Measurements from ENCODE around the gene RBM17. TPM values are rescaled to one million over a fixed set of nuclear protein-coding genes. Genes with fewer than 3 reads are reported as not detected.

RBM17 gene
- total RNA-seq, 1 donor from 2014 or later = 112 TPM

DNA sequence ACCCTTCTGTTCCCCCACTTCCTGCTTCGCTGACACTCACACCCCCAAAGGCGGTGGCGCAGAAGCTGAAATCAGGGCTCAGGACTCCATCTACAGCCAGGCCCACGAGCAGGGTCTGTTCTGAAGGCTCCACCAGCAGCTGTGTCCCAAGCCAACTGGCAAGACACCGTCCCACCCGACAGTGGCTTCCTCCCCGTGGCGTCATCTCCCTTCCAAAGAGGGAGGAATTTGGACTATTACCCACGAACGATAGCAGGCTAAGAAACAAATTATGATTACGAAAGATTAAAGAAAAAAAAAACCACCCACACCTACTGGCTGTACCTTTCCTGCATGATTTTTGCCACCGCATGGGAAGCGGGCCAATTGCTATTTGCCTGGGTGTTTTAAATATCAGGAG, 54.3 kb downstream of the RBM17 start:
- H3K27ac Mint-ChIP-seq = no peak overlapping the region
- no peaks in the 10 kb centered on the region for H3K36me3 Mint-ChIP-seq
- H3K4me3 Mint-ChIP-seq = peak overlapping the region; percentile 67
- TF ChIP-seq, protein P1, sequence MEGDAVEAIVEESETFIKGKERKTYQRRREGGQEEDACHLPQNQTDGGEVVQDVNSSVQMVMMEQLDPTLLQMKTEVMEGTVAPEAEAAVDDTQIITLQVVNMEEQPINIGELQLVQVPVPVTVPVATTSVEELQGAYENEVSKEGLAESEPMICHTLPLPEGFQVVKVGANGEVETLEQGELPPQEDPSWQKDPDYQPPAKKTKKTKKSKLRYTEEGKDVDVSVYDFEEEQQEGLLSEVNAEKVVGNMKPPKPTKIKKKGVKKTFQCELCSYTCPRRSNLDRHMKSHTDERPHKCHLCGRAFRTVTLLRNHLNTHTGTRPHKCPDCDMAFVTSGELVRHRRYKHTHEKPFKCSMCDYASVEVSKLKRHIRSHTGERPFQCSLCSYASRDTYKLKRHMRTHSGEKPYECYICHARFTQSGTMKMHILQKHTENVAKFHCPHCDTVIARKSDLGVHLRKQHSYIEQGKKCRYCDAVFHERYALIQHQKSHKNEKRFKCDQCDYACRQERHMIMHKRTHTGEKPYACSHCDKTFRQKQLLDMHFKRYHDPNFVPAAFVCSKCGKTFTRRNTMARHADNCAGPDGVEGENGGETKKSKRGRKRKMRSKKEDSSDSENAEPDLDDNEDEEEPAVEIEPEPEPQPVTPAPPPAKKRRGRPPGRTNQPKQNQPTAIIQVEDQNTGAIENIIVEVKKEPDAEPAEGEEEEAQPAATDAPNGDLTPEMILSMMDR (IDR thresholded peaks at IDR 0.05; ENCODE audit: unreplicated experiment) = no peak
- H3K9me3 Mint-ChIP-seq = no peaks in the 10 kb centered on the region
- H3K4me1 Mint-ChIP-seq = peaks cover 19% of the 10 kb centered on the region
- H3K27me3 Mint-ChIP-seq (ENCODE audit: low read depth) = peaks cover 42% of the 10 kb centered on the region
- no peak for DNase-seq (ENCODE audit: low spot score in 2 of 2, unreplicated experiment in 2 of 2)

DNA sequence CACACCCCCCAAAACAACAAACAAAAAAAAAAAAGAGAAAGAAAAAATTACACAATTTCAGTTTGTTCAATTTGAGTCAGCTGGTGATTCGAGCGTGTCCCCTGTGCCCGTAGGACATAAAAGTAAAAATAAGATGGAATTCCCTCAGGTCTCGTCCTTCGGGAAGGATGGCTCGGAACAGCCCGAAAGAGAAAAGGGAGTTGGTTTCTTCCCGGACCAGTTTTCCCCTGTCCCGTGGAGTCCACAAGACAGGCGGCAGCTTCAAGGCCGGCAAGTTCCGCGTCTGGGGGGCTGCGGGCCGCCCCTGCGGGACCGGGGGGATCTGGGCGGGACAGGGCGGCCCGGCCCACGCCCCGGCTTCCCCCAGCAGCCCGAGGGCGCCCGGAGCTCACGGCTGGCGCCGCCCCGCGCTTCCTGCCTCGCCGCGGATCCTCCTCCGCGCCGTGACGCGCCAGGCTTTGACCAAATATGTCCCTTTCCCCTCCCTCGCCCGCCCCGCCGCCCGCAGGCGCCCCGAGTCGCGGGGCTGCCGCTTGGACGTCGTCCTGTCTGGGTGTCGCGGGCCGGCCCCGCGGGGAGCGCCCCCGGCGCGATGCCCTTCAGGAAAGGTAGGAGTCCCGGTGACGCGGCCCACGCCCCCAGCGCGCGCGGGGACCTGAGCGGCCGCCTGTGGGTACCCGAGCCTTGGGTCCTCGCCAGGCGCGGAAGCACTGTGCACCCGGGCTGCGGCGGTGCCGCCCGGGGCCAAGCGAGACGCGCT, 55.8 kb downstream of the RBM17 start:
- Mint-ChIP-seq H3K4me3 (peak overlapping the region; percentile 73), H3K9me3 (no peaks in the 10 kb centered on the region), H3K36me3 (no peaks in the 10 kb centered on the region), H3K4me1 (peaks cover 19% of the 10 kb centered on the region), H3K27ac (peak overlapping the region; percentile 10), H3K27me3 (ENCODE audit: low read depth) (peaks cover 30% of the 10 kb centered on the region)
- TF ChIP-seq, protein P1 (IDR thresholded peaks at IDR 0.05; ENCODE audit: unreplicated experiment) = no peak
- peak; percentile 60 to 83 for DNase-seq (ENCODE audit: low spot score in 2 of 2, unreplicated experiment in 2 of 2)

DNA sequence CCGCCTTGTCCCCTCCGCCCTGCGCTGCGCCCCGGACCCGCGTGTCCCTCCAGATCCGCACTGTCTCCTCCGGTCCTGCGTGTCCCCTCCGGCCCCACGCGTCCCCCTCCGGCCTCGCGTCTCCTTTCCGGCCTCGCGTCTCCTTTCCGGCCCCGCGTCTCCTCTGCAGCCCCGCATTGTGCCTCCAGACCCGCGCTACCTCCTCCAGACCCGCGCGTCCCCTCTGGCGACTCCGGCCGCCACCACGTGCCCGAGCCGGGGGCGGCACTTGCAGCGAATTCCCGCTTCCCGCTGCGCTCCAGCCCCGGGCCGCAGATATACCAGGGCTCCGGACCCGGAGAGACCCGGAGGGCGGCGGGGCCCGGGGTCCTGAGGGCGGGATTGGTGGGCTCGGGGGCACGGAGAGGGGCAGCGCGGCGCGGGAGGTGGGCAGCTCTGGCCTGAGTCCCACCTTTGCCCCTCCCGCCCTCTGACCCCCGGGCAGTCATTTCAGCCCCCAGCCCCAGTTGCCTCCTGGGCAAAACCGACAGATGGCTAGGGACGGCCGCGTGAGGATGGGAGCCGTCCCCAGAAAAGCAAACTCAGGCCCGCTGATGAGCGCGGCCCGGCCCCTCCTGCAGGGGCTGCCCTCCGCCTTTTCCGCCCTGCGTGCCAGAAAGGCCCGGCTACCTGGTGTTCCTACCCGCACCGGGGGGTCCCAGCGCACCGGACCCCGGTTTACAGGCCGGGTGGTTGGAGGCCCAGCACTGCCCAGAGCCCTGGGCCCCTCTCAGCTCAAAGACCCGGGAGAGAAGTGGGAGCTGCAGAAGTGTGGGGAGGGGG, 56.5 kb downstream of the RBM17 start:
- H3K27me3 Mint-ChIP-seq (ENCODE audit: low read depth) = peaks cover 22% of the 10 kb centered on the region
- TF ChIP-seq, protein P1 (IDR thresholded peaks at IDR 0.05; ENCODE audit: unreplicated experiment) = no peak
- DNase-seq (ENCODE audit: low spot score in 2 of 2, unreplicated experiment in 2 of 2) = peak in 1 of 2 experiments; percentile 51
- no peaks in the 10 kb centered on the region for H3K36me3 Mint-ChIP-seq
- H3K9me3 Mint-ChIP-seq = no peaks in the 10 kb centered on the region
- H3K27ac Mint-ChIP-seq = peak overlapping the region; percentile 43
- peak overlapping the region; percentile 73 for H3K4me3 Mint-ChIP-seq
- peaks cover 19% of the 10 kb centered on the region for H3K4me1 Mint-ChIP-seq

DNA sequence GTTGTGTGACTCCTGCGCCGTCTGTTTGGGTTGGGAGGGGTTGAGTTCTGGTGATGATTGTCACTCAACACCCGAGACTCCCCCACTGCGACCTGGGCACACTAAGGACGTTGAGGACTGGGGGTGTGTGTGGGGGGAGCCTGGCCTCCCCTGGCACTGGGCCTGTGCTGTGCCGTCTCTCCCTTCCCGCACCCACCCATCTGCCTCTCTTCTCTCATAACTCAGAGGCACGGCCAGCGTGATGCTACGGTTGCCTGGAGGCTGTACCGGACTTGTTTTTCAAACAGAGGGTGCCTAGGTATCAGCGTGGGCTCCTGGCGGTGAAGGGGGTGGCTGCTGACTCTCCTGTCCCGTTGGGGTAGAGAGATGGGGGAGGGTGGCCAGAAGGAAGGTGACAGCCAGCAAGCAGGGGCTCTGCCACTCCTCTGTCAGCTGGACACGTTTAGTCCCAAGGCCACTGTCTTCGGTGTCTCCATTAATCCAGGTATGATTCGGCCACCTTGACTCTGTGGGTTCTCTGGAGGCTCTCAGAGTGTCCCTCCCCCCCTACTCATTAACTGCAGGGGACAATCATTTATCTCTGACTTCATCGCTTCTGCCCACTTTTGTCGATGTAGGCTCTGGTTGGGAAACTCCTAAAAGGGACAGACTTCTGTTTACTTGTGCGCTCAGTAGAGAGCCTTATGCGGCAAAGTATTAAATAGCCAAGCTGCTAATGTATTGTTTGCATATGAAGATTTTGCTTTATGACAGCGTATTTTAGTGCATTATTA, 57.4 kb downstream of the RBM17 start:
- no peak overlapping the region for H3K27ac Mint-ChIP-seq
- H3K27me3 Mint-ChIP-seq (ENCODE audit: low read depth) = peaks cover 14% of the 10 kb centered on the region
- peaks cover 24% of the 10 kb centered on the region for H3K4me1 Mint-ChIP-seq
- no peak for DNase-seq (ENCODE audit: low spot score in 2 of 2, unreplicated experiment in 2 of 2)
- H3K9me3 Mint-ChIP-seq = no peaks in the 10 kb centered on the region
- H3K4me3 Mint-ChIP-seq = peak overlapping the region; percentile 73
- H3K36me3 Mint-ChIP-seq = no peaks in the 10 kb centered on the region
- TF ChIP-seq, protein P1 (IDR thresholded peaks at IDR 0.05; ENCODE audit: unreplicated experiment) = no peak

DNA sequence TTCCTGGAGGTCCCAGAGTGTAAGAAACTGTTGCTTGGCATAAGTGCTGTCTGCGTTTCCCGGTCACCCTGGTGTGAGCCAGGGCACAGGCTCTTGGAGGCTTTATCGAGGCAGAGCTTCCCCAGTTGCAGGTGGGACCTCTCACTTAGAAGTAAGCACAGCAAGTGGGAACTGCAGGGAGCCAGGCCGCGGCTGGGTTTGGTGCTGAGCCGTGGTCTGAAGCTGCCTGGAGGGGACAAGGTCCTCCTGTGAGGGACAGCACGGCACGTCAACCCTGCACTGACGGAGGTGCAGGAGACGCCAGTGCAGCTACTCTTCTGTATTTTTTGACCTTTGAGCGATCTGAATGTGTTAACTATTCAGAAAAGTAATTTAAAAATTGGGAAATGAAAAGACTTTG, 58.1 kb downstream of the RBM17 start:
- Mint-ChIP-seq H3K27ac (no peak overlapping the region), H3K4me1 (peaks cover 24% of the 10 kb centered on the region), H3K27me3 (ENCODE audit: low read depth) (peaks cover 8% of the 10 kb centered on the region), H3K4me3 (peak overlapping the region; percentile 73), H3K9me3 (no peaks in the 10 kb centered on the region), H3K36me3 (no peaks in the 10 kb centered on the region)
- TF ChIP-seq, protein P1 (IDR thresholded peaks at IDR 0.05; ENCODE audit: unreplicated experiment) = no peak
- no peak for DNase-seq (ENCODE audit: low spot score in 2 of 2, unreplicated experiment in 2 of 2)

Data from mesothelial cell of epicardium (in vitro differentiated cells).